ENCODE results near the gene FRAS1.

GRCh38 chr4:78309352-78309751 is 252.2 kb downstream of the FRAS1 start:
- TF ChIP-seq CTCF (IDR thresholded peaks at IDR 0.05), result no peak
- TF ChIP-seq EP300 (IDR thresholded peaks at IDR 0.05), result no peak
- no peak for TF ChIP-seq POLR2A (IDR thresholded peaks at IDR 0.05)

Measured in ovary (tissue), 3 donors.